Mucosa of rectum (tissue), 2 donors: ENCODE data around the gene PTP4A2.
"Not testable (repeated sequence)": the region's sequence is repeated elsewhere in the genome, so short reads cannot be mapped to it uniquely, and the experiment has no call there.

Experiments used
- H3K27ac ChIP-seq, 2 donors: one replicate each; pipeline ENCODE4 v1.7.0; 2013; ENCODE audit warnings: inconsistent platforms in 2 of 2, low read depth in 2 of 2, low read length in 2 of 2
- H3K27me3 ChIP-seq, 2 donors: one replicate each; pipeline ENCODE4 v1.7.0; 2013; ENCODE audit warnings: low read length in 2 of 2; ENCODE audit not compliant: control insufficient read depth in 2 of 2, insufficient read depth in 2 of 2
- H3K36me3 ChIP-seq, 2 donors: one replicate each; pipeline ENCODE4 v1.7.0; 2013; ENCODE audit warnings: low read length in 2 of 2; ENCODE audit not compliant: control insufficient read depth in 2 of 2, insufficient read depth in 2 of 2
- H3K4me1 ChIP-seq, 2 donors: one replicate each; pipeline ENCODE4 v1.7.0; 2013; ENCODE audit warnings: low read length in 2 of 2, mild to moderate bottlenecking in 1 of 2; ENCODE audit not compliant: control insufficient read depth in 2 of 2, insufficient read depth in 2 of 2
- H3K4me3 ChIP-seq, 2 donors: one replicate each; pipeline ENCODE4 v1.7.0; 2013; ENCODE audit warnings: low read length in 2 of 2
- H3K9ac ChIP-seq, 2 donors: one replicate each; pipeline ENCODE4 v1.7.0; 2013; ENCODE audit warnings: low read length in 2 of 2, low read depth in 1 of 2, mild to moderate bottlenecking in 1 of 2
- H3K9me3 ChIP-seq, 2 donors: one replicate each; pipeline ENCODE4 v1.7.0; 2013; ENCODE audit warnings: low read length in 2 of 2; ENCODE audit not compliant: control insufficient read depth in 2 of 2
- donor health status: healthy.
- donor health status: Normal muscosa, but diverticular disease.

The PTP4A2 gene

GRCh38 chr1:31905681-31906080 is 32.5 kb downstream of the PTP4A2 start:
- no peak overlapping the region for H3K9ac ChIP-seq
- peaks cover 22% of the 10 kb centered on the region in 2 donors for H3K36me3 ChIP-seq

GRCh38 chr1:31905093-31905509 is 33.1 kb downstream of the PTP4A2 start:
- no peak overlapping the region for H3K9ac ChIP-seq
- H3K9me3 ChIP-seq = no peaks in the 10 kb centered on the region
- H3K36me3 ChIP-seq = peaks cover 20 to 22% of the 10 kb centered on the region in 2 donors
- H3K4me1 ChIP-seq = no peaks in the 10 kb centered on the region
- no peak overlapping the region for H3K4me3 ChIP-seq
- H3K27me3 ChIP-seq = no peaks in the 10 kb centered on the region
- no peak overlapping the region for H3K27ac ChIP-seq

More at GRCh38 chr1:31905681-31906080, 32.5 kb downstream of the PTP4A2 start:
- H3K4me1 ChIP-seq = no peaks in the 10 kb centered on the region
- H3K27ac ChIP-seq = no peak overlapping the region
- H3K27me3 ChIP-seq = no peaks in the 10 kb centered on the region
- no peak overlapping the region for H3K4me3 ChIP-seq
- no peaks in the 10 kb centered on the region for H3K9me3 ChIP-seq

- no peak overlapping the region for H3K4me3 ChIP-seq
- H3K36me3 ChIP-seq = peaks cover 16 to 22% of the 10 kb centered on the region in 2 donors
- H3K9me3 ChIP-seq = no peaks in the 10 kb centered on the region
- no peak overlapping the region for H3K9ac ChIP-seq
- H3K27me3 ChIP-seq = no peaks in the 10 kb centered on the region
- H3K4me1 ChIP-seq = no peaks in the 10 kb centered on the region
- H3K27ac ChIP-seq = no peak overlapping the region
Observed at GRCh38 chr1:31904339-31905092, 33.7 kb downstream of the PTP4A2 start.

- H3K9ac ChIP-seq = no peak overlapping the region
Observed at GRCh38 chr1:31902510-31902860, 35.7 kb downstream of the PTP4A2 start.

GRCh38 chr1:31901838-31902509 is 36.2 kb downstream of the PTP4A2 start:
- Histone ChIP-seq H3K4me1 (no peaks in the 10 kb centered on the region), H3K9ac (no peak overlapping the region), H3K36me3 (peaks cover under 1 to 4% of the 10 kb centered on the region in 2 donors), H3K27me3 (no peaks in the 10 kb centered on the region), H3K4me3 (no peak overlapping the region), H3K9me3 (no peaks in the 10 kb centered on the region), H3K27ac (no peak overlapping the region)

More at GRCh38 chr1:31902510-31902860, 35.7 kb downstream of the PTP4A2 start:
- H3K27me3 ChIP-seq = no peaks in the 10 kb centered on the region
- H3K9me3 ChIP-seq = no peaks in the 10 kb centered on the region
- no peak overlapping the region for H3K4me3 ChIP-seq
- no peaks in the 10 kb centered on the region for H3K4me1 ChIP-seq
- peaks cover 5 to 9% of the 10 kb centered on the region in 2 donors for H3K36me3 ChIP-seq
- H3K27ac ChIP-seq = no peak overlapping the region

- no peaks in the 10 kb centered on the region for H3K4me1 ChIP-seq
- H3K4me3 ChIP-seq = no peak overlapping the region
- H3K36me3 ChIP-seq = peaks cover 0 to 2% of the 10 kb centered on the region in 2 donors
- no peak overlapping the region for H3K9ac ChIP-seq
- no peak overlapping the region for H3K27ac ChIP-seq
- no peaks in the 10 kb centered on the region for H3K27me3 ChIP-seq
- H3K9me3 ChIP-seq = no peaks in the 10 kb centered on the region
Observed at GRCh38 chr1:31900790-31901189, 37.4 kb downstream of the PTP4A2 start.

GRCh38 chr1:31897526-31898100 is 40.6 kb downstream of the PTP4A2 start:
- Histone ChIP-seq H3K36me3 (no peaks in the 10 kb centered on the region), H3K27me3 (no peaks in the 10 kb centered on the region), H3K9ac (no peak overlapping the region), H3K27ac (no peak overlapping the region), H3K9me3 (no peaks in the 10 kb centered on the region), H3K4me1 (no peaks in the 10 kb centered on the region), H3K4me3 (no peak overlapping the region)

GRCh38 chr1:31895474-31896198 is 42.5 kb downstream of the PTP4A2 start:
- H3K36me3 ChIP-seq, H3K4me1 ChIP-seq, H3K27me3 ChIP-seq, H3K9ac ChIP-seq, H3K4me3 ChIP-seq, H3K9me3 ChIP-seq, H3K27ac ChIP-seq: not testable (repeated sequence)

- peaks cover 5 to 8% of the 10 kb centered on the region in 2 donors for H3K4me1 ChIP-seq
- H3K27me3 ChIP-seq = no peaks in the 10 kb centered on the region
Observed at GRCh38 chr1:31891280-31891679, 46.9 kb downstream of the PTP4A2 start.

GRCh38 chr1:31888291-31888690 is 49.9 kb downstream of the PTP4A2 start:
- Histone ChIP-seq H3K9me3 (no peaks in the 10 kb centered on the region), H3K27me3 (no peaks in the 10 kb centered on the region), H3K27ac (no peak overlapping the region), H3K4me1 (peaks cover 5 to 8% of the 10 kb centered on the region in 2 donors), H3K4me3 (no peak overlapping the region), H3K36me3 (no peaks in the 10 kb centered on the region), H3K9ac (no peak overlapping the region)

More at GRCh38 chr1:31891280-31891679, 46.9 kb downstream of the PTP4A2 start:
- no peak overlapping the region for H3K27ac ChIP-seq
- H3K9ac ChIP-seq = no peak overlapping the region
- no peak overlapping the region for H3K4me3 ChIP-seq
- H3K9me3 ChIP-seq = no peaks in the 10 kb centered on the region
- H3K36me3 ChIP-seq = no peaks in the 10 kb centered on the region
